ENCODE results near the gene CDKL5.
A peak's percentile ranks its signal among the peaks of the same experiment; 100 is the strongest.

CDKL5 gene

GRCh38 chrX:18543738-18544137 lies 118.3 kb downstream of the CDKL5 start:
- no peak overlapping the region for H3K4me3 Mint-ChIP-seq
- no peak overlapping the region for H3K27ac Mint-ChIP-seq
- peaks cover 5% of the 10 kb centered on the region for H3K36me3 Mint-ChIP-seq (ENCODE audit: low read depth)
- TF ChIP-seq CTCF (IDR thresholded peaks at IDR 0.05; ENCODE audit: unreplicated experiment in 3 of 3), result no peak
- no peaks in the 10 kb centered on the region for H3K27me3 Mint-ChIP-seq (ENCODE audit: low read depth)
- peaks cover 6% of the 10 kb centered on the region for H3K9me3 Mint-ChIP-seq
- no peaks in the 10 kb centered on the region for H3K4me1 Mint-ChIP-seq

DNA sequence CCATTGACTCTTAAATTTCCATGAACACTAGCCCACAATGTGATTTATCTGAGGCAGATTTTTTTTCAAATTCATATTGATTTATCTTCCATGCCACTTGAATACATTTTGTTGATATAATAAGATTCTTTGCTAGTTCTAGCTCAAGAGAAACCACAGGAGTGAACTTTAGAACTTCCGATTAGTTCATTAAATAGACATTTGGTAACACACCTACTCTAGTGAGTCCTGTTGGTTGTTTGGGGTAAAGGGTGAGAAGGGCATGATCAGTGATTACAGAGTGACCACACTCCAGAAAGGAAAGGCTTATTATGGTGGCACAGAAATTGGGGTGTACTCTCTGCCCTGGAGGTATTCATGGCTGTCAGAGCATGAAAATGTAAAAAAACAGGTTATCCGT lies 120.4 kb downstream of the CDKL5 start:
- H3K36me3 Mint-ChIP-seq (ENCODE audit: low read depth), result peaks cover 5% of the 10 kb centered on the region
- no peaks in the 10 kb centered on the region for H3K27me3 Mint-ChIP-seq (ENCODE audit: low read depth)
- H3K4me3 Mint-ChIP-seq, result no peak overlapping the region
- H3K27ac Mint-ChIP-seq, result no peak overlapping the region
- H3K4me1 Mint-ChIP-seq, result no peaks in the 10 kb centered on the region
- H3K9me3 Mint-ChIP-seq, result peaks cover 6% of the 10 kb centered on the region
- TF ChIP-seq CTCF (IDR thresholded peaks at IDR 0.05; ENCODE audit: unreplicated experiment in 3 of 3), result no peak

- Mint-ChIP-seq H3K27me3 (ENCODE audit: low read depth) (no peaks in the 10 kb centered on the region), H3K36me3 (ENCODE audit: low read depth) (no peaks in the 10 kb centered on the region), H3K4me3 (no peak overlapping the region), H3K4me1 (no peaks in the 10 kb centered on the region), H3K27ac (no peak overlapping the region), H3K9me3 (peaks cover 3% of the 10 kb centered on the region)
- TF ChIP-seq CTCF (IDR thresholded peaks at IDR 0.05; ENCODE audit: unreplicated experiment in 3 of 3), result no peak
These were observed 123.6 kb downstream of the CDKL5 start for GRCh38 chrX:18548996-18549395.

- TF ChIP-seq CTCF (IDR thresholded peaks at IDR 0.05; ENCODE audit: unreplicated experiment in 3 of 3), result no peak
- no peaks in the 10 kb centered on the region for H3K4me1 Mint-ChIP-seq
- H3K4me3 Mint-ChIP-seq, result no peak overlapping the region
- peaks cover 3% of the 10 kb centered on the region for H3K9me3 Mint-ChIP-seq
- no peaks in the 10 kb centered on the region for H3K27me3 Mint-ChIP-seq (ENCODE audit: low read depth)
- H3K27ac Mint-ChIP-seq, result peak overlapping the region in 1 of 3 experiments; percentile 6
- no peaks in the 10 kb centered on the region for H3K36me3 Mint-ChIP-seq (ENCODE audit: low read depth)
These were observed 124.2 kb downstream of the CDKL5 start for GRCh38 chrX:18549643-18550042.

DNA sequence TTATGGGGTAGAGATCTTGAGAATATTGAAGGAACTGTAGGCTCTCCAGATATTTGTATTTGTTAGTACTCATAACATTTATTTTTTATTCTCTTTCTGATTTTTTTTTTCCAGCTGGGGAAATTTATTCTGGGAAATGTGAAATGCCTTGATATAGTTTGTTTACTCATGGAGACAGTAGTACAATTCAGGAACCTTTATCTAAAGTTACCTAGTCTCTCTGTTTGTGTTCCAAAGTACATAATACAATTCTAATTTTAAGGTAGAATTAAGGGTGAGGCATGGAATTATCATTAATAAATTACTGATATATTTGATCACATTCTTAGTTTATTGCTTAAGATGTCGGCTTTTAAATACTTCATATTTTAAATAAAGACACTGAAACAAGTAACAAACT lies 132.5 kb downstream of the CDKL5 start:
- Mint-ChIP-seq H3K27ac (no peak overlapping the region), H3K4me1 (no peaks in the 10 kb centered on the region), H3K36me3 (ENCODE audit: low read depth) (no peaks in the 10 kb centered on the region), H3K9me3 (peaks cover 6% of the 10 kb centered on the region), H3K27me3 (ENCODE audit: low read depth) (no peaks in the 10 kb centered on the region), H3K4me3 (no peak overlapping the region)
- TF ChIP-seq CTCF (IDR thresholded peaks at IDR 0.05; ENCODE audit: unreplicated experiment in 3 of 3), result no peak

DNA sequence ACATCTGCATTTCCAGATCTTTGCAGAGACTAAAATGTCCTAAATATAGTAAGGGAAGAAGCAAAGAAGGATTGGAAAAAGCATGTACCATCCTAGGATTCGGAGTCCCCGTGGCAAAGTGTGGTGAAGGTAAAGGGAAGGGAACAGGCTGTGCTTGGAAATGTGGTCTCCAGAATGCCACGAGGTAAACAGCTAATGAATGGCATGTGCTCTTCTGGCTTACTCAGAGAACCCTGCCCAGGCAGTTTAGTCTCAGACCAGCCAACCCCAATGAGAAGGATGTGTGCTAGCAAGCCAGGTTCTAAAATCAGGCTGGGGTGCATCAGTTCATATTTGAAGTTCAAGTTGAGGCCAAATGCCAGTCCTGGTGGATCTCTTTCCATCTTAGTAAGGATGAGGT lies 133.4 kb downstream of the CDKL5 start:
- Mint-ChIP-seq H3K4me3 (no peak overlapping the region), H3K27ac (no peak overlapping the region)
- TF ChIP-seq CTCF (IDR thresholded peaks at IDR 0.05; ENCODE audit: unreplicated experiment in 3 of 3), result no peak

More for the DNA sequence above, 133.4 kb downstream of the CDKL5 start:
- Mint-ChIP-seq H3K36me3 (ENCODE audit: low read depth) (no peaks in the 10 kb centered on the region), H3K9me3 (peaks cover 3% of the 10 kb centered on the region), H3K27me3 (ENCODE audit: low read depth) (no peaks in the 10 kb centered on the region), H3K4me1 (no peaks in the 10 kb centered on the region)
